H9 (cell line): Measurements from ENCODE around the gene HABP4. TPM values are rescaled to one million over a fixed set of nuclear protein-coding genes. Genes with fewer than 3 reads are reported as not detected.

ENCODE experiments used
- DNase-seq: peaks from one replicate; pipeline ENCODE4 v3.0.0-alpha.2; 2017
- H2AFZ ChIP-seq: one replicate; pipeline ENCODE4 v1.6.1; 2013; ENCODE audit warnings: mild to moderate bottlenecking, low read length, control low read depth, moderate library complexity
- H2AK5ac ChIP-seq: 2 replicates; pipeline ENCODE4 v1.6.1; 2013; ENCODE audit warnings: low read length, control low read depth, mixed read lengths; ENCODE audit not compliant: insufficient read length
- H2BK120ac ChIP-seq: one replicate; pipeline ENCODE4 v1.6.1; 2013; ENCODE audit warnings: low read depth, mild to moderate bottlenecking, low read length, control low read depth, inconsistent platforms; ENCODE audit not compliant: poor library complexity, severe bottlenecking
- H2BK12ac ChIP-seq: 2 replicates; pipeline ENCODE4 v1.6.1; 2013; ENCODE audit warnings: low read length, control low read depth, mixed read lengths, low read depth; ENCODE audit not compliant: insufficient read length
- H2BK15ac ChIP-seq: 2 replicates; pipeline ENCODE4 v1.6.1; 2013; ENCODE audit warnings: low read depth, low read length, control low read depth
- H2BK20ac ChIP-seq: one replicate; pipeline ENCODE4 v1.6.1; 2013; ENCODE audit warnings: low read depth, mild to moderate bottlenecking, low read length, control low read depth, inconsistent platforms; ENCODE audit not compliant: poor library complexity, severe bottlenecking
- H2BK5ac ChIP-seq: 2 replicates; pipeline ENCODE4 v1.6.1; 2013; ENCODE audit warnings: low read length, control low read depth, mixed read lengths; ENCODE audit not compliant: insufficient read length
- H3K14ac ChIP-seq: 2 replicates; pipeline ENCODE4 v1.6.1; 2013; ENCODE audit warnings: low read length, control low read depth; ENCODE audit not compliant: insufficient read depth
- H3K18ac ChIP-seq: 2 replicates; pipeline ENCODE4 v1.6.1; 2013; ENCODE audit warnings: low read depth, mild to moderate bottlenecking, mixed read lengths, low read length, control low read depth; ENCODE audit not compliant: insufficient read length
- H3K23ac ChIP-seq: 2 replicates; pipeline ENCODE4 v1.6.1; 2013; ENCODE audit warnings: low read length, control low read depth, mixed read lengths, low read depth; ENCODE audit not compliant: insufficient read length
- H3K23me2 ChIP-seq: 2 replicates; pipeline ENCODE4 v1.6.1; 2013; ENCODE audit warnings: low read depth, mild to moderate bottlenecking, mixed read lengths, low read length, control low read depth; ENCODE audit not compliant: insufficient read length, poor library complexity, severe bottlenecking
- H3K27ac ChIP-seq: 2 replicates; pipeline ENCODE4 v1.5.1; 2013; ENCODE audit warnings: low read length, control low read depth, mixed read lengths, low read depth; ENCODE audit not compliant: insufficient read length
- H3K27me3 ChIP-seq: 2 replicates; pipeline ENCODE4 v1.6.1; 2013; ENCODE audit warnings: low read length, control low read depth, inconsistent platforms; ENCODE audit not compliant: insufficient read depth
- H3K4ac ChIP-seq: 2 replicates; pipeline ENCODE4 v1.6.1; 2013; ENCODE audit warnings: low read depth, mild to moderate bottlenecking, control low read depth, inconsistent platforms, low read length, moderate library complexity
- H3K4me1 ChIP-seq: 2 replicates; pipeline ENCODE4 v1.6.1; 2013; ENCODE audit warnings: low read length, control low read depth, inconsistent platforms; ENCODE audit not compliant: insufficient read depth
- H3K4me2 ChIP-seq: 2 replicates; pipeline ENCODE4 v1.6.1; 2013; ENCODE audit warnings: low read length, control low read depth, mixed read lengths; ENCODE audit not compliant: insufficient read length, insufficient read depth
- H3K56ac ChIP-seq: 2 replicates; pipeline ENCODE4 v1.6.1; 2013; ENCODE audit warnings: low read depth, mild to moderate bottlenecking, mixed read lengths, low read length, control low read depth; ENCODE audit not compliant: insufficient read length
- H3K79me1 ChIP-seq: 2 replicates; pipeline ENCODE4 v1.6.1; 2013; ENCODE audit warnings: low read depth, mild to moderate bottlenecking, moderate library complexity, low read length, control low read depth, inconsistent platforms; ENCODE audit not compliant: insufficient read depth, poor library complexity, severe bottlenecking
- H3K79me2 ChIP-seq: 2 replicates; pipeline ENCODE4 v1.6.1; 2013; ENCODE audit warnings: low read length, control low read depth, inconsistent platforms; ENCODE audit not compliant: insufficient read depth
- H3K9ac ChIP-seq: 2 replicates; pipeline ENCODE4 v1.6.1; 2013; ENCODE audit warnings: low read length, control low read depth, mixed read lengths; ENCODE audit not compliant: insufficient read length; ENCODE audit errors: extremely low read depth
- H3K9me3 ChIP-seq: one replicate; pipeline ENCODE4 v1.6.1; 2013; ENCODE audit warnings: low read depth, low read length, inconsistent platforms; ENCODE audit not compliant: control insufficient read depth
- H3T11ph ChIP-seq: one replicate; pipeline ENCODE4 v1.6.1; 2013; ENCODE audit warnings: mild to moderate bottlenecking, low read length, control low read depth, inconsistent platforms
- H4K20me1 ChIP-seq: one replicate; pipeline ENCODE4 v1.6.1; 2013; ENCODE audit not compliant: control insufficient read depth, insufficient read length, insufficient read depth
- H4K5ac ChIP-seq: 2 replicates; pipeline ENCODE4 v1.6.1; 2013; ENCODE audit warnings: low read depth, mild to moderate bottlenecking, mixed read lengths, low read length, control low read depth; ENCODE audit not compliant: insufficient read length
- H4K8ac ChIP-seq: replicated peaks from 2 replicates; pipeline ENCODE4 v1.6.1; 2013; ENCODE audit warnings: low read length, control low read depth, mixed read lengths, low read depth; ENCODE audit not compliant: insufficient read length
- H4K91ac ChIP-seq: 2 replicates; pipeline ENCODE4 v1.6.1; 2013; ENCODE audit warnings: low read depth, mild to moderate bottlenecking, moderate library complexity, mixed read lengths, low read length, control low read depth; ENCODE audit not compliant: insufficient read length
- H3K27ac Mint-ChIP-seq, 3 experiments: 2 replicates in 2 of 3; 3 replicates in 1 of 3; pipeline ENCODE4 v1.8.0; 2020 to 2021; ENCODE audit warnings: mixed read lengths in 3 of 3, mild to moderate bottlenecking in 1 of 3, moderate library complexity in 1 of 3
- H3K27me3 Mint-ChIP-seq: 2 replicates; pipeline ENCODE4 v1.8.0; 2021; ENCODE audit warnings: low read depth, mild to moderate bottlenecking, moderate library complexity, mixed read lengths
- H3K36me3 Mint-ChIP-seq, 3 experiments: 2 replicates in 2 of 3; 3 replicates in 1 of 3; pipeline ENCODE4 v1.8.0; 2020 to 2021; ENCODE audit warnings: low read depth in 3 of 3, mixed read lengths in 3 of 3; ENCODE audit not compliant: insufficient read depth in 1 of 3
- H3K4me1 Mint-ChIP-seq, 2 experiments: 2 replicates each; pipeline ENCODE4 v1.8.0; 2020; ENCODE audit warnings: mixed read lengths in 2 of 2
- H3K4me3 Mint-ChIP-seq, 2 experiments: 2 replicates in 1 of 2; 3 replicates in 1 of 2; pipeline ENCODE4 v1.8.0; 2020 to 2021; ENCODE audit warnings: mild to moderate bottlenecking in 2 of 2, mixed read lengths in 2 of 2, moderate library complexity in 1 of 2
- H3K9me3 Mint-ChIP-seq, 2 experiments: 2 replicates in 1 of 2; 3 replicates in 1 of 2; pipeline ENCODE4 v1.8.0; 2020; ENCODE audit warnings: mild to moderate bottlenecking in 2 of 2, mixed read lengths in 2 of 2, moderate library complexity in 1 of 2
- WGBS: extraction: QIAGEN DNeasy Blood & Tissue Kit; methylation state at CpG from one replicate; pipeline ENCODE4 v1.1.7; 2013; ENCODE audit warnings: missing lambda C conversion rate, low lambda C conversion rate, mixed read lengths; ENCODE audit not compliant: insufficient read length; ENCODE audit errors: extremely low coverage; 5-methylcytosine and 5-hydroxymethylcytosine counted together
- total RNA-seq: library from RNA; stranded (reverse); gene quantifications from 2 replicates; pipeline ENCODE4 v1.2.1, GENCODE V29; 2021
- TF ChIP-seq, protein P1 (sequence below): fragments of 200-600 bp; sonication (generic); conservative IDR thresholded peaks from 3 replicates; pipeline ENCODE4 v1.8.0; 2021; ENCODE audit warnings: antibody characterized with exemption, mild to moderate bottlenecking

HABP4 gene
- total RNA-seq, 1 experiment from 2014 or later, result 7.5 TPM

DNA sequence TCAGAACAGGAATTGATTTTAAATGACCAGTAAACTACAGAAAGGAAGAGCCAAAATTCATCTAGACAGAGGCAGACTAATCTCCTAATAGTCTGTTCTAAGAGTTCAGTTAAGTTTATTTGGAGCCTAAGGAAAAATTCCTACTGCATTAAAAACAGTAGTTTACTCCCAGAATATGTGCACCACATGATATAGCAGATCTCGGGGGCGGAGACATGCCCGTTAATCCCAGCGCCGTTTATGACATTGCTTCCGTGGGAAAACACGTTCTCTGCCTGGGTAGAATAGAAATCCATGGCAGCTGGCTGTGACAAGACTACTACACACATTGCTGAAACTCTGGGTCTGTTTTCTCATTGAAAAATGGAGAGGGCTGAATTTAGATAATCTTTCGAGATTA, 11.4 kb downstream of the HABP4 start:
- Histone ChIP-seq H2AK5ac (no peak overlapping the region), H2BK12ac (no peak overlapping the region), H2BK15ac (no peak overlapping the region), H4K91ac (no peak overlapping the region), H3K79me1 (no peaks in the 10 kb centered on the region), H3K18ac (no peak overlapping the region), H2BK5ac (no peak overlapping the region), H2BK20ac (no peak overlapping the region), H3K4me1 (peaks cover 3% of the 10 kb centered on the region; the same call in 1 of the 2 replicates), H3K14ac (no peak overlapping the region), H3K23ac (no peak overlapping the region), H3K23me2 (no peaks in the 10 kb centered on the region), H3K9ac (no peak overlapping the region), H3K27me3 (no peaks in the 10 kb centered on the region), H3K27ac (no peak overlapping the region), H3T11ph (no peak overlapping the region), H3K56ac (no peak overlapping the region), H4K5ac (no peak overlapping the region), H2AFZ (no peak overlapping the region), H3K4me2 (no peak overlapping the region), H4K20me1 (no peaks in the 10 kb centered on the region), H2BK120ac (no peak overlapping the region), H4K8ac (no peak overlapping the region), H3K9me3 (no peaks in the 10 kb centered on the region), H3K4ac (no peak overlapping the region), H3K79me2 (no peaks in the 10 kb centered on the region)
- Mint-ChIP-seq H3K9me3 (no peaks in the 10 kb centered on the region), H3K4me3 (no peak overlapping the region), H3K36me3 (peaks cover 5 to 27% (median 19%) of the 10 kb centered on the region in 3 experiments; a peak in 6 of 7 replicates), H3K27me3 (no peaks in the 10 kb centered on the region), H3K27ac (peak overlapping the region in 2 of 3 experiments; percentile 29 to 45; a peak in 2 of 7 replicates), H3K4me1 (peaks cover 28 to 37% of the 10 kb centered on the region in 2 experiments)
- no peak for DNase-seq
- TF ChIP-seq, protein P1, sequence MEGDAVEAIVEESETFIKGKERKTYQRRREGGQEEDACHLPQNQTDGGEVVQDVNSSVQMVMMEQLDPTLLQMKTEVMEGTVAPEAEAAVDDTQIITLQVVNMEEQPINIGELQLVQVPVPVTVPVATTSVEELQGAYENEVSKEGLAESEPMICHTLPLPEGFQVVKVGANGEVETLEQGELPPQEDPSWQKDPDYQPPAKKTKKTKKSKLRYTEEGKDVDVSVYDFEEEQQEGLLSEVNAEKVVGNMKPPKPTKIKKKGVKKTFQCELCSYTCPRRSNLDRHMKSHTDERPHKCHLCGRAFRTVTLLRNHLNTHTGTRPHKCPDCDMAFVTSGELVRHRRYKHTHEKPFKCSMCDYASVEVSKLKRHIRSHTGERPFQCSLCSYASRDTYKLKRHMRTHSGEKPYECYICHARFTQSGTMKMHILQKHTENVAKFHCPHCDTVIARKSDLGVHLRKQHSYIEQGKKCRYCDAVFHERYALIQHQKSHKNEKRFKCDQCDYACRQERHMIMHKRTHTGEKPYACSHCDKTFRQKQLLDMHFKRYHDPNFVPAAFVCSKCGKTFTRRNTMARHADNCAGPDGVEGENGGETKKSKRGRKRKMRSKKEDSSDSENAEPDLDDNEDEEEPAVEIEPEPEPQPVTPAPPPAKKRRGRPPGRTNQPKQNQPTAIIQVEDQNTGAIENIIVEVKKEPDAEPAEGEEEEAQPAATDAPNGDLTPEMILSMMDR, result no peak
- WGBS, result no CpG with 5 or more reads among the region's 8 CpGs
